ENCODE data around the gene HAUS7.

Gene HAUS7

GRCh38 chrX:153514259-153514658 lies 43.9 kb upstream of the HAUS7 start:
- TF ChIP-seq ZFX (IDR thresholded peaks at IDR 0.05) (no peak), CTCF (conservative IDR thresholded peaks at IDR 0.05) (no peak)
- H3K27ac ChIP-seq = no peak overlapping the region

GRCh38 chrX:153513265-153513664 lies 42.9 kb upstream of the HAUS7 start:
- no peak overlapping the region for H3K27ac ChIP-seq
- TF ChIP-seq ZFX (IDR thresholded peaks at IDR 0.05) (no peak), CTCF (conservative IDR thresholded peaks at IDR 0.05) (no peak)

- H3K27ac ChIP-seq = no peak overlapping the region
- no peak for TF ChIP-seq CTCF (conservative IDR thresholded peaks at IDR 0.05)
- TF ChIP-seq ZFX (IDR thresholded peaks at IDR 0.05) = no peak
These were observed 42.1 kb upstream of the HAUS7 start for GRCh38 chrX:153512501-153512893.

GRCh38 chrX:153511784-153512500 lies 41.6 kb upstream of the HAUS7 start:
- TF ChIP-seq CTCF (conservative IDR thresholded peaks at IDR 0.05) (no peak), ZFX (IDR thresholded peaks at IDR 0.05) (no peak)
- H3K27ac ChIP-seq = no peak overlapping the region

DNA sequence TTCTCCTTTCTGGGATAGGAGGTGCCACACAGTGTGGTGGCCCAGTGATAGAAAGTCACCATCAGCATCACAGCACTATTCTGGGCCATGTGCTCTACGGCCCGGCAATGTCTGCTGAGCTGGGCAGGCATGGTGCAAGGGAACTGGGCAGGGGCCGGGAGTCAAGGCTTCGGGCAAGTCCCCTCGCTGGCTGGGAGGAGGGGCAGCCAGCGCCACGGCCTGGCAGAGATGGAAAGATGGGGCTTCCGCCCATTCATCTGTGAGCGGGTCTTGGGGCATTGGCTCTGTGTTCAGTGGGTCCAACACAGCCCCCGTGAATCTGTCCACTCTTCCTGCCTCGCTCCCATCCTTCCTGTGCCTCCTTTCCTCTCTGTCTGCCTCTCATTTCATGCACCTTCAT lies 40.0 kb upstream of the HAUS7 start:
- no peak overlapping the region for H3K27ac ChIP-seq
- no peak for TF ChIP-seq CTCF (conservative IDR thresholded peaks at IDR 0.05)
- TF ChIP-seq ZFX (IDR thresholded peaks at IDR 0.05) = no peak

- H3K27ac ChIP-seq = no peak overlapping the region
- TF ChIP-seq ZFX (IDR thresholded peaks at IDR 0.05) (no peak), CTCF (conservative IDR thresholded peaks at IDR 0.05) (no peak)
These were observed 39.2 kb upstream of the HAUS7 start for GRCh38 chrX:153509592-153509991.

- TF ChIP-seq CTCF (conservative IDR thresholded peaks at IDR 0.05) = peak; percentile 81
- no peak for TF ChIP-seq ZFX (IDR thresholded peaks at IDR 0.05)
- no peak overlapping the region; the same call in 1 of the 2 replicates for H3K27ac ChIP-seq
These were observed 37.3 kb upstream of the HAUS7 start for GRCh38 chrX:153507484-153508178.

All from C4-2B (cell line).